Panc1 (cell line): ENCODE data around the gene MOXD1. TPM values are rescaled to one million over a fixed set of nuclear protein-coding genes. Genes with fewer than 3 reads are reported as not detected.

ENCODE experiments used
- ATAC-seq: fragments of 200-7000 bp; cut with Tn5 transposase; 2 replicates; pipeline ENCODE4 v1.9.1; 2020; ENCODE audit warnings: mild to moderate bottlenecking, moderate library complexity
- BruUV-seq: library from RNA; stranded (reverse); fragments of 400-500 nt; replicated peaks from 2 replicates; lab custom pipeline; 2021; lab: Mats Ljungman, UMichigan
- CTCF ChIA-PET: fragments of 300-600 bp; sonication (Branson Sonifier 250); formaldehyde crosslinking; loops from one replicate; lab custom pipeline; 2022; ENCODE audit warnings: antibody characterized with exemption; lab: Charles Lee
- POLR2A ChIA-PET: fragments of 300-600 bp; sonication (Branson Sonifier 250); formaldehyde crosslinking; loops from one replicate; lab custom pipeline; 2022; ENCODE audit warnings: antibody characterized with exemption; lab: Charles Lee
- DNase-seq: peaks from one replicate; pipeline ENCODE4 v3.0.0-alpha.2; 2010; ENCODE audit warnings: low read depth, low spot score
- H3K27ac ChIP-seq: 2 replicates; pipeline ENCODE4 v1.5.1; 2011; ENCODE audit warnings: mild to moderate bottlenecking, low read length, inconsistent platforms
- H3K27me3 ChIP-seq: fragments of 200-500 bp; sonication (Bioruptor generic); 2 replicates; pipeline ENCODE4 v1.6.0; 2014; ENCODE audit warnings: low read length, inconsistent platforms; ENCODE audit not compliant: control insufficient read depth, insufficient read depth
- H3K36me3 ChIP-seq: fragments of 200-500 bp; sonication (Bioruptor generic); 2 replicates; pipeline ENCODE4 v1.5.1; 2014; ENCODE audit warnings: inconsistent platforms, mild to moderate bottlenecking, low read length, moderate library complexity; ENCODE audit not compliant: control insufficient read depth, insufficient read depth
- H3K4me1 ChIP-seq: 2 replicates; pipeline ENCODE4 v1.5.1; 2011; ENCODE audit warnings: inconsistent platforms, mild to moderate bottlenecking, low read length, moderate library complexity; ENCODE audit not compliant: control insufficient read depth, insufficient read depth
- H3K4me3 ChIP-seq, 2 experiments: 2 replicates each; pipeline ENCODE4 v1.5.1; 2011 to 2012; ENCODE audit warnings: low read depth in 2 of 2, low read length in 2 of 2, mild to moderate bottlenecking in 2 of 2, inconsistent platforms in 1 of 2, moderate library complexity in 1 of 2
- H3K9me3 ChIP-seq: fragments of 200-500 bp; sonication (Bioruptor generic); 2 replicates; pipeline ENCODE4 v1.5.1; 2014; ENCODE audit warnings: low read depth, mild to moderate bottlenecking, inconsistent platforms, low read length, moderate library complexity; ENCODE audit not compliant: control insufficient read depth, insufficient read depth
- CTCF ChIP-seq: fragments of 450-650 bp; IDR thresholded peaks from 2 replicates; pipeline ENCODE4 v1.5.1; 2017; ENCODE audit warnings: mild to moderate bottlenecking
- POLR2AphosphoS5 ChIP-seq: IDR thresholded peaks from 2 replicates; pipeline ENCODE4 v1.6.1; 2012; ENCODE audit warnings: mild to moderate bottlenecking, low read depth, low read length, moderate library complexity
- REST ChIP-seq, 2 experiments: IDR thresholded peaks; 2 replicates each; pipeline ENCODE4 v1.6.1; 2011 to 2012; ENCODE audit warnings: low read depth in 2 of 2, control low read depth in 1 of 2, low read length in 1 of 2, mild to moderate bottlenecking in 1 of 2, moderate library complexity in 1 of 2; ENCODE audit not compliant: insufficient read depth in 1 of 2
- SIN3A ChIP-seq: IDR thresholded peaks from 2 replicates; pipeline ENCODE4 v1.6.1; 2012; ENCODE audit warnings: low read depth, mild to moderate bottlenecking, low read length, moderate library complexity, borderline replicate concordance; ENCODE audit not compliant: insufficient read depth
- TCF7L2 ChIP-seq: IDR thresholded peaks from 2 replicates; pipeline ENCODE4 v1.6.1; 2011; ENCODE audit warnings: mild to moderate bottlenecking, low read depth, low read length, inconsistent platforms
- in situ Hi-C: cut with HindIII; loops from 2 replicates; pipeline ENCODE4 v1.10.0; 2016; ENCODE audit warnings: low sequenced_read_pairs, low pct_unique_long_range_greater_than_20kb
- intact Hi-C: fragments of 100-400 bp; cut with micrococcal nuclease; formaldehyde crosslinking; loops from one replicate; pipeline ENCODE4 v1.10.0; 2022; ENCODE audit not compliant: unreplicated experiment
- total RNA-seq: library from RNA; stranded (reverse); gene quantifications from one replicate; pipeline ENCODE4 v1.2.1, GENCODE V29; 2021; ENCODE audit not compliant: unreplicated experiment

MOXD1 gene
- total RNA-seq, 1 experiment from 2014 or later = 0.21 TPM

GRCh38 chr6:132388291-132388690 is 13.0 kb downstream of the MOXD1 start:
- intact Hi-C loops (no loop called here), in situ Hi-C loops (no loop called here)
- ATAC-seq = no peak
- no peaks in the 10 kb centered on the region for H3K36me3 ChIP-seq
- ChIA-PET POLR2A (no interaction called here), CTCF (no interaction called here)
- no peak overlapping the region for H3K27ac ChIP-seq
- H3K4me3 ChIP-seq = no peak overlapping the region
- DNase-seq = no peak
- TF ChIP-seq POLR2AphosphoS5 (no peak), TCF7L2 (no peak), SIN3A (no peak), CTCF (no peak), REST (IDR thresholded peaks at IDR 0.05; ENCODE audit: insufficient read depth in 1 of 2, low read depth in 2 of 2, low read length in 1 of 2) (no peak)
- H3K4me1 ChIP-seq = no peaks in the 10 kb centered on the region
- BruUV-seq = no TSS peak
- no peaks in the 10 kb centered on the region for H3K27me3 ChIP-seq
- no peaks in the 10 kb centered on the region for H3K9me3 ChIP-seq

- H3K4me3 ChIP-seq = no peak overlapping the region
- H3K9me3 ChIP-seq = no peaks in the 10 kb centered on the region
- DNase-seq = no peak
- no peaks in the 10 kb centered on the region for H3K4me1 ChIP-seq
- ATAC-seq = no peak
- intact Hi-C loops (no loop called here), in situ Hi-C loops (no loop called here)
- H3K36me3 ChIP-seq = no peaks in the 10 kb centered on the region
- H3K27me3 ChIP-seq = no peaks in the 10 kb centered on the region; the same call in 1 of the 2 replicates
- BruUV-seq = no TSS peak
- TF ChIP-seq POLR2AphosphoS5 = no peak
- TF ChIP-seq SIN3A = no peak
- CTCF ChIA-PET = interaction anchor here (0.9 kb wide), 1 partner anchor 103 kb away, joined by 4 read pairs; no protein-coding TSS in a partner anchor
- POLR2A ChIA-PET = no interaction called here
- H3K27ac ChIP-seq = no peak overlapping the region
These were observed 18.6 kb downstream of the MOXD1 start for GRCh38 chr6:132382630-132383175.

DNA sequence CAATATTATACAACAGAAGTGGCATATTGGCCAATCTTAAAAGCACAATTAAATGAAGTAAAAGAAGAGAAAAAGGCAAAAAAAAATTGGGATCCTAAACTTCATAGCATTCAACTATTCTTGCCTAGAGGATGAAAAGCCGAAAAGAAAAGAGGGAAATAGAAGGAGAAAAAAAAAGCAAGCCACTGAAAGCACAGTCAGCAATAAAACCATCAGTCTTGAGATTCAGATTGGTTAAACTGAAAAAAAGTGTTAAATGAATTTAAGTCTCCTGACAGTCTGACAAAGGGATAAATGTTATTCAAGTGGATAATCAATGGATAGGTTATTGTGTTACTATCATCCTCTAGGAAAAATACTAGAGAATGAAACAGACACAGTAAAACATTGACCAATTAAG is 19.9 kb downstream of the MOXD1 start:
- Histone ChIP-seq H3K4me3 (no peak overlapping the region), H3K36me3 (no peaks in the 10 kb centered on the region), H3K27me3 (no peaks in the 10 kb centered on the region; the same call in 1 of the 2 replicates), H3K9me3 (no peaks in the 10 kb centered on the region), H3K27ac (no peak overlapping the region), H3K4me1 (no peaks in the 10 kb centered on the region)
- ChIA-PET CTCF (no interaction called here), POLR2A (no interaction called here)
- TF ChIP-seq POLR2AphosphoS5 (no peak), SIN3A (no peak), TCF7L2 (no peak), REST (IDR thresholded peaks at IDR 0.05; ENCODE audit: insufficient read depth in 1 of 2, low read depth in 2 of 2, low read length in 1 of 2) (no peak), CTCF (no peak)
- DNase-seq = no peak
- in situ Hi-C loops = no loop called here
- intact Hi-C loops = no loop called here
- ATAC-seq = no peak
- no TSS peak for BruUV-seq
